ENCODE results near the gene ANO10.
"Not testable (repeated sequence)": the region's sequence is repeated elsewhere in the genome, so short reads cannot be mapped to it uniquely, and the experiment has no call there.

Gene ANO10

GRCh38 chr3:43465109-43465508, 156.7 kb downstream of the ANO10 start:
- no peak for DNase-seq

- DNase-seq = not testable (repeated sequence)
Observed at GRCh38 chr3:43462566-43462965, 159.2 kb downstream of the ANO10 start.

- no peak for DNase-seq
Observed at GRCh38 chr3:43461345-43461744, 160.5 kb downstream of the ANO10 start.

GRCh38 chr3:43457038-43457437, 164.8 kb downstream of the ANO10 start:
- DNase-seq = not testable (repeated sequence)

- peak; percentile 18 for DNase-seq
Observed at GRCh38 chr3:43455233-43455632, 166.6 kb downstream of the ANO10 start.

GRCh38 chr3:43453981-43454380, 167.8 kb downstream of the ANO10 start:
- no peak for DNase-seq

- DNase-seq = no peak
Observed at GRCh38 chr3:43451670-43452254, 170.0 kb downstream of the ANO10 start.

- DNase-seq = no peak
Observed at GRCh38 chr3:43448098-43448497, 173.7 kb downstream of the ANO10 start.

- DNase-seq = no peak
Observed at GRCh38 chr3:43445820-43446219, 176.0 kb downstream of the ANO10 start.

- DNase-seq = no peak
Observed at GRCh38 chr3:43442872-43443395, 178.9 kb downstream of the ANO10 start.

GRCh38 chr3:43436507-43437140, 185.2 kb downstream of the ANO10 start:
- DNase-seq = no peak

- no peak for DNase-seq
Observed at GRCh38 chr3:43435706-43436105, 186.1 kb downstream of the ANO10 start.

GRCh38 chr3:43434431-43434830, 187.4 kb downstream of the ANO10 start:
- no peak for DNase-seq

GRCh38 chr3:43432462-43432861, 189.3 kb downstream of the ANO10 start:
- DNase-seq = no peak

- DNase-seq = no peak
Observed at GRCh38 chr3:43426388-43426787, 195.4 kb downstream of the ANO10 start.

GRCh38 chr3:43425829-43426228, 196.0 kb downstream of the ANO10 start:
- DNase-seq = no peak

- DNase-seq = no peak
Observed at GRCh38 chr3:43423639-43424038, 198.2 kb downstream of the ANO10 start.

GRCh38 chr3:43423142-43423541, 198.7 kb downstream of the ANO10 start:
- DNase-seq = no peak

- no peak for DNase-seq
Observed at GRCh38 chr3:43418601-43419272, 203.1 kb downstream of the ANO10 start.

- no peak for DNase-seq
Observed at GRCh38 chr3:43417133-43417532, 204.7 kb downstream of the ANO10 start.

GRCh38 chr3:43415088-43415487, 206.7 kb downstream of the ANO10 start:
- DNase-seq = no peak

- no peak for DNase-seq
Observed at GRCh38 chr3:43413676-43414368, 208.0 kb downstream of the ANO10 start.

- DNase-seq = no peak
Observed at GRCh38 chr3:43411429-43411828, 210.4 kb downstream of the ANO10 start.

- no peak for DNase-seq
Observed at GRCh38 chr3:43410592-43410991, 211.2 kb downstream of the ANO10 start.
